ENCODE results near the gene MOV10.
"Not testable (repeated sequence)": the region's sequence is repeated elsewhere in the genome, so short reads cannot be mapped to it uniquely, and the experiment has no call there.

DNA sequence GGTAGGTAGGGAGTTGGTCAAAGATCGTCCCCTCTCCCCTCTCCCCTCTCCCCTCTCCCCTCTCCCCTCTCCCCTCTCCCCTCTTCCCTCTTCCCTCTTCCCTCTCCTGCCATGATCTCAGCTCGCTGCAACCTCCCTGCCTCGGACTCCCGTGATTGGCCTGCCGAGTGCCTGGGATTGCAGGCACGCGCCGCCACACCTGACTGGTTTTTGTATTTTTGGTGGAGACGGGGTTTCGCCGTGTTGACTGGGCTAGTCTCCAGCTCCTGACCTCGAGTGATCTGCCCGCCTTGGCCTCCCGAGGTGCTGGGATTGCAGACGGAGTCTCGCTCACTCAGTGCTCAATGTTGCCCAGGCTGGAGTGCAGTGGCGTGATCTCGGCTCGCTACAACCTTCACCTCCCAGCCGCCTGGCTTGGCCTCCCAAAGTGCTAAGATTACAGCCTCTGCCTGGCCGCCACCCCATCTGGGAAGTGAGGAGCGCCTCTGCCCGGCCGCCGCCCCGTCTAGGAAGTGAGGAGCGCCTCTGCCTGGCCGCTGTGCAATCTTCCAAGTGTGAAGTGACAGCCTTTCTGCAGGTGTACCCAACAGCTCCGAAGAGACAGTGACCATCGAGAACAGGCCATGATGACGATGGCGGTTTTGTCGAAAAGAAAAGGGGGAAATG lies 54.0 kb downstream of the MOV10 start:
- not testable (repeated sequence) for TF ChIP-seq RXRA (IDR thresholded peaks at IDR 0.05; ENCODE audit: insufficient read depth, low read depth, low read length); POLR2A (IDR thresholded peaks at IDR 0.05; ENCODE audit: control extremely low read depth in 1 of 2, low read depth in 2 of 2, low read length in 2 of 2); KDM5A (IDR thresholded peaks at IDR 0.05; ENCODE audit: low read length); POLR2AphosphoS5 (IDR thresholded peaks at IDR 0.05; ENCODE audit: low read depth, low read length)
- TF ChIP-seq, protein P1, sequence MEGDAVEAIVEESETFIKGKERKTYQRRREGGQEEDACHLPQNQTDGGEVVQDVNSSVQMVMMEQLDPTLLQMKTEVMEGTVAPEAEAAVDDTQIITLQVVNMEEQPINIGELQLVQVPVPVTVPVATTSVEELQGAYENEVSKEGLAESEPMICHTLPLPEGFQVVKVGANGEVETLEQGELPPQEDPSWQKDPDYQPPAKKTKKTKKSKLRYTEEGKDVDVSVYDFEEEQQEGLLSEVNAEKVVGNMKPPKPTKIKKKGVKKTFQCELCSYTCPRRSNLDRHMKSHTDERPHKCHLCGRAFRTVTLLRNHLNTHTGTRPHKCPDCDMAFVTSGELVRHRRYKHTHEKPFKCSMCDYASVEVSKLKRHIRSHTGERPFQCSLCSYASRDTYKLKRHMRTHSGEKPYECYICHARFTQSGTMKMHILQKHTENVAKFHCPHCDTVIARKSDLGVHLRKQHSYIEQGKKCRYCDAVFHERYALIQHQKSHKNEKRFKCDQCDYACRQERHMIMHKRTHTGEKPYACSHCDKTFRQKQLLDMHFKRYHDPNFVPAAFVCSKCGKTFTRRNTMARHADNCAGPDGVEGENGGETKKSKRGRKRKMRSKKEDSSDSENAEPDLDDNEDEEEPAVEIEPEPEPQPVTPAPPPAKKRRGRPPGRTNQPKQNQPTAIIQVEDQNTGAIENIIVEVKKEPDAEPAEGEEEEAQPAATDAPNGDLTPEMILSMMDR (IDR thresholded peaks at IDR 0.05; ENCODE audit: control extremely low read depth in 1 of 3, insufficient read depth in 1 of 3, low read depth in 1 of 3, low read length in 3 of 3) = not testable (repeated sequence)
- TF ChIP-seq, protein P2, sequence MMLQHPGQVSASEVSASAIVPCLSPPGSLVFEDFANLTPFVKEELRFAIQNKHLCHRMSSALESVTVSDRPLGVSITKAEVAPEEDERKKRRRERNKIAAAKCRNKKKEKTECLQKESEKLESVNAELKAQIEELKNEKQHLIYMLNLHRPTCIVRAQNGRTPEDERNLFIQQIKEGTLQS (IDR thresholded peaks at IDR 0.05; ENCODE audit: insufficient read depth, low read depth, low read length) = not testable (repeated sequence)
